Vagina (tissue), 2 donors: Measurements from ENCODE around the gene MRPS30. TPM values are rescaled to one million over a fixed set of nuclear protein-coding genes. Genes with fewer than 3 reads are reported as not detected.
"Not testable (repeated sequence)": the region's sequence is repeated elsewhere in the genome, so short reads cannot be mapped to it uniquely, and the experiment has no call there.

ENCODE experiments used
- DNase-seq, 2 donors: peaks; one replicate each; pipeline ENCODE4 v3.0.0-alpha.2; 2017; ENCODE audit errors: extremely low spot score in 2 of 2
- H3K27ac ChIP-seq: fragments of 200-600 bp; sonication (generic); one replicate; pipeline ENCODE4 v1.5.1; 2019
- H3K27me3 ChIP-seq: fragments of 200-600 bp; sonication (generic); one replicate; pipeline ENCODE4 v1.5.1; 2019
- H3K36me3 ChIP-seq, 2 donors: fragments of 200-600 bp; sonication (generic); one replicate each; pipeline ENCODE4 v1.5.1; 2017 to 2019
- H3K4me1 ChIP-seq: fragments of 200-600 bp; sonication (generic); one replicate; pipeline ENCODE4 v1.5.1; 2019
- H3K4me3 ChIP-seq, 2 donors: fragments of 200-600 bp; sonication (generic); 1 replicate in 1 of 2; 2 replicates in 1 of 2; pipeline ENCODE4 v1.5.1; 2016 to 2019
- H3K9me3 ChIP-seq: fragments of 200-600 bp; sonication (generic); one replicate; pipeline ENCODE4 v1.5.1; 2019
- CTCF ChIP-seq, 3 experiments: fragments of 450-650 bp in 2 of 3; fragments of 200-600 bp in 1 of 3; sonication (generic) in 1 of 3; IDR thresholded peaks; one replicate each; pipeline ENCODE4 v1.5.1; 2017 to 2019; ENCODE audit warnings: antibody characterized with exemption in 3 of 3, mild to moderate bottlenecking in 2 of 3, moderate library complexity in 2 of 3
- POLR2A ChIP-seq, 2 donors: fragments of 450-650 bp; IDR thresholded peaks; one replicate each; pipeline ENCODE4 v1.6.1; 2017; ENCODE audit warnings: antibody characterized with exemption in 2 of 2, mild to moderate bottlenecking in 2 of 2, moderate library complexity in 2 of 2
- POLR2AphosphoS5 ChIP-seq, 2 donors: sonication (generic); formaldehyde crosslinking; IDR thresholded peaks; one replicate each; pipeline ENCODE4 v1.9.0; 2017; ENCODE audit warnings: antibody characterized with exemption in 2 of 2, mild to moderate bottlenecking in 2 of 2, low read depth in 1 of 2; ENCODE audit not compliant: insufficient read depth in 1 of 2
- intact Hi-C: fragments of 100-400 bp; cut with DNase I; formaldehyde crosslinking; loops from one replicate; pipeline ENCODE4 v1.15.1; 2023
- total RNA-seq: library from RNA; depleted of rRNA; stranded (reverse); fragments of >200 nt; gene quantifications from one replicate; pipeline ENCODE4 v1.2.3, GENCODE V29; 2016

The MRPS30 gene
- total RNA-seq, 1 donor from 2014 or later, result 72.2 TPM

DNA sequence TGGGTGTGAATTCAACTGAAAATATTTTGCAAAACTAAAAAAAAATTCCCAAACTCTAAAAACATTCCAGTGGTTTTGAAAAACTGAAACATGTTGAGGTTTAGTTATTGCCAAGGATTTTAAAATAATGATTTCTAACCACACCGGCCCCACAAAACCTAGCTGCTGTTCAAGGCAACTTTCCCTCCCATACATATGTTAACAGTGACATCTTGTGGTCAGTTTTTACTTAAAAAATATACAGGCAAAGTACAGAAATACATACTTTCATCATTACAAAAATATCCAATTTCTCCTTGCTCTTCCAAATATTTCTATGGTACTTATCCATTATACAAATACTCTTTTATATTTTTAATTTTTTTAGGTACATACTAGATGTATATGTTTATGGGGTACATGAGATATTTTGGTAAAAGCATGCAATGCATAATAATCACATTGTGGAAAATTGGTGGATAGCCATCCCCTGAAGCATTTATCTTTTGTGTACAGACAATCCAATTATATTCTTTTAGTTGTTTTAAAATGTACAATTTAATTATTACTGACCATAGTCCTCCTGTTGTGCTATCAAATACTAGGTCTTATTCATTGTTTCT lies 34.4 kb upstream of the MRPS30 start:
- Histone ChIP-seq H3K27ac (no peak overlapping the region), H3K36me3 (no peaks in the 10 kb centered on the region), H3K27me3 (no peaks in the 10 kb centered on the region), H3K4me1 (no peaks in the 10 kb centered on the region), H3K9me3 (no peaks in the 10 kb centered on the region), H3K4me3 (no peak overlapping the region)
- no peak for DNase-seq
- intact Hi-C loops, result no loop called here
- TF ChIP-seq POLR2A (IDR thresholded peaks at IDR 0.05) (no peak), CTCF (IDR thresholded peaks at IDR 0.05) (peak in 2 of 3 experiments; percentile 55 to 58), POLR2AphosphoS5 (IDR thresholded peaks at IDR 0.05; ENCODE audit: insufficient read depth in 1 of 2, low read depth in 1 of 2) (no peak)

DNA sequence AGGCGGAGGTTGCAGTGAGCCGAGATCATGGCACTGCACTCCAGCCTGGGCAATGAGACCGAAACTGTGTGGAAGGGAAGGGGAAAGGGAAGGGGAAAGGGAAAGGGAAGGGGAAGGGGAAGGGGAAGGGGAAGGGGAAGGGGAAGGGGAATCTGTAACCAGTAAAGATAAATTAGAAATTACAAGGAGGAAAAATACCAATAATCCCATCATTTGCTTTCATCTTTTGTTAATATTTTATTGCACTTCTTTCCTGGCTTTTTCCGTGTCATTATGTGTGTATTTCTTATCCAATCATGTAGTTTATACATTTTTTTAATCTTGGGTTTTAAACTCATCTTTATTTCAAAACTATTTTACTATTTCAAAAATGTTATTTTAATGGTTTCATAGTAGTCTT lies 29.6 kb upstream of the MRPS30 start:
- H3K4me1 ChIP-seq, result no peaks in the 10 kb centered on the region
- H3K4me3 ChIP-seq, result no peak overlapping the region
- no peak overlapping the region for H3K27ac ChIP-seq
- H3K36me3 ChIP-seq, result no peaks in the 10 kb centered on the region
- H3K27me3 ChIP-seq, result no peaks in the 10 kb centered on the region
- no peak for DNase-seq
- intact Hi-C loops, result no loop called here
- H3K9me3 ChIP-seq, result no peaks in the 10 kb centered on the region
- TF ChIP-seq POLR2A (IDR thresholded peaks at IDR 0.05), result no peak
- TF ChIP-seq CTCF (IDR thresholded peaks at IDR 0.05), result no peak
- no peak for TF ChIP-seq POLR2AphosphoS5 (IDR thresholded peaks at IDR 0.05; ENCODE audit: insufficient read depth in 1 of 2, low read depth in 1 of 2)

- intact Hi-C loops, result no loop called here
- TF ChIP-seq CTCF (IDR thresholded peaks at IDR 0.05), result no peak
- TF ChIP-seq POLR2AphosphoS5 (IDR thresholded peaks at IDR 0.05; ENCODE audit: insufficient read depth in 1 of 2, low read depth in 1 of 2), result no peak
- TF ChIP-seq POLR2A (IDR thresholded peaks at IDR 0.05), result no peak
- H3K9me3 ChIP-seq, result no peaks in the 10 kb centered on the region
- H3K27ac ChIP-seq, result no peak overlapping the region
- H3K27me3 ChIP-seq, result no peaks in the 10 kb centered on the region
- no peak overlapping the region for H3K4me3 ChIP-seq
- DNase-seq, result no peak
- H3K4me1 ChIP-seq, result no peaks in the 10 kb centered on the region
- H3K36me3 ChIP-seq, result no peaks in the 10 kb centered on the region
These were observed 25.0 kb upstream of the MRPS30 start for GRCh38 chr5:44783634-44784315.

DNA sequence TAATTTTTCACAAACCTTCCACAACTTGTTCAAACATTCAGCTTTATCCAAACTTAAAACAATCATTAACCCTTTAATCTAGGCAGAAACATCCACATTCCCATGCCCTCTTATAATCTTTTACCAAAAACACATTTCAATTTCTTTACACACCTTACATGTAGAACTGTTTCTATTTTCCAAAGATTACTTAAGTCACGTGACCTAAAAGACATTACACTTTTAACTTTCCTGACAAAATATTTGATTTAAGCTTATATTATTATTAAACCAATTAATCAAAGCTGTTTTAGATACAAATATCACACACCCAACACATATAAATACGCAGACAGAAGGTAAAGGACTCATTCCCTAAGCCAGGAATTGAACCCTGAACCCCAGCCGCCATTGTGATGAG lies 21.0 kb upstream of the MRPS30 start:
- TF ChIP-seq POLR2A (IDR thresholded peaks at IDR 0.05) (no peak), POLR2AphosphoS5 (IDR thresholded peaks at IDR 0.05; ENCODE audit: insufficient read depth in 1 of 2, low read depth in 1 of 2) (no peak), CTCF (IDR thresholded peaks at IDR 0.05) (no peak)
- Histone ChIP-seq H3K27me3 (no peaks in the 10 kb centered on the region), H3K4me1 (no peaks in the 10 kb centered on the region), H3K27ac (no peak overlapping the region), H3K36me3 (no peaks in the 10 kb centered on the region), H3K4me3 (no peak overlapping the region), H3K9me3 (no peaks in the 10 kb centered on the region)
- DNase-seq, result no peak
- intact Hi-C loops, result no loop called here

GRCh38 chr5:44789372-44789995 lies 19.3 kb upstream of the MRPS30 start:
- DNase-seq, intact Hi-C loops, H3K9me3 ChIP-seq, H3K36me3 ChIP-seq, H3K27me3 ChIP-seq, H3K27ac ChIP-seq, H3K4me1 ChIP-seq, H3K4me3 ChIP-seq: not testable (repeated sequence)

GRCh38 chr5:44792031-44792673 lies 16.6 kb upstream of the MRPS30 start:
- H3K27ac ChIP-seq, H3K36me3 ChIP-seq, H3K4me1 ChIP-seq, intact Hi-C loops, H3K27me3 ChIP-seq, DNase-seq, H3K9me3 ChIP-seq, H3K4me3 ChIP-seq: not testable (repeated sequence)
